Right lobe of liver (tissue), 6 donors: ENCODE results near the gene ICA1. TPM values are rescaled to one million over a fixed set of nuclear protein-coding genes. Genes with fewer than 3 reads are reported as not detected.

ENCODE experiments used
- ATAC-seq, 4 donors: fragments of 200-7000 bp; cut with Tn5 transposase; one replicate each; pipeline ENCODE4 v1.9.1; 2020; ENCODE audit warnings: mild to moderate bottlenecking in 4 of 4, moderate library complexity in 4 of 4
- DNase-seq, 3 donors: peaks; one replicate each; pipeline ENCODE4 v3.0.0-alpha.2; 2020
- H3K27ac ChIP-seq, 3 donors: fragments of 200-600 bp; one replicate each; pipeline ENCODE4 v1.8.0; 2022
- H3K27me3 ChIP-seq, 2 donors: fragments of 200-600 bp; one replicate each; pipeline ENCODE4 v1.8.0; 2022
- H3K36me3 ChIP-seq, 4 donors: fragments of 200-600 bp; sonication (generic) in 1 of 4; one replicate each; pipeline versions ENCODE4 v1.5.1 to v1.8.0; 2017 to 2022; ENCODE audit warnings: control low read depth in 1 of 4
- H3K4me1 ChIP-seq, 4 donors: fragments of 200-600 bp; sonication (generic) in 1 of 4; one replicate each; pipeline versions ENCODE4 v1.5.1 to v1.8.0; 2017 to 2022; ENCODE audit warnings: control low read depth in 1 of 4
- H3K4me3 ChIP-seq, 3 donors: fragments of 200-600 bp; one replicate each; pipeline ENCODE4 v1.8.0; 2022
- H3K9me3 ChIP-seq, 4 donors: fragments of 200-600 bp; sonication (generic) in 1 of 4; one replicate each; pipeline versions ENCODE4 v1.5.1 to v1.8.0; 2017 to 2022; ENCODE audit warnings: control low read depth in 1 of 4
- POLR2A ChIP-seq: fragments of 450-650 bp; IDR thresholded peaks from one replicate; pipeline ENCODE4 v1.6.1; 2017; ENCODE audit warnings: antibody characterized with exemption, mild to moderate bottlenecking
- WGBS: methylation state at CpG from one replicate; pipeline ENCODE4 v1.1.6; 2018; ENCODE audit warnings: low coverage, low lambda C conversion rate; ENCODE audit not compliant: insufficient coverage; ENCODE audit errors: missing lambda C conversion rate; 5-methylcytosine and 5-hydroxymethylcytosine counted together
- intact Hi-C, 2 donors: fragments of 100-400 bp; cut with DNase I; formaldehyde crosslinking; loops; one replicate each; pipeline versions ENCODE4 v1.11.2 to v1.14.1; 2022
- total RNA-seq, 6 experiments: library from RNA; depleted of rRNA in 2 of 6; stranded (reverse); fragments of >200 nt in 2 of 6; fragmentation: NEBNext Ultra II Directional in 3 of 6; extraction: Animal tissue kit (Norgen Biotek cat#: 25700) in 3 of 6; gene quantifications; one replicate each; pipeline versions ENCODE4 v1.1.0 to v1.2.4, GENCODE V29; 2016 to 2023
- TF ChIP-seq, protein P1 (sequence below), 4 donors: fragments of 200-600 bp in 3 of 4; fragments of 450-650 bp in 1 of 4; IDR thresholded peaks; one replicate each; pipeline versions ENCODE4 v1.5.1 to v1.8.0; 2016 to 2022; ENCODE audit warnings: antibody characterized with exemption in 4 of 4, mild to moderate bottlenecking in 2 of 4
- donor health status: DM: no; HTN: yes; CAD: no.
- donor health status: DM: no; HTN: no; CAD: no.
- donor health status: DM: no; HTN: no; CAD: no.
- donor health status: DM: no; HTN: yes; CAD: no.
- donor health status: DM: no; HTN: yes; CAD: no.

Gene ICA1
- total RNA-seq, 6 experiments from 2014 or later = 0.95 to 15.0 (median 7.3) TPM

DNA sequence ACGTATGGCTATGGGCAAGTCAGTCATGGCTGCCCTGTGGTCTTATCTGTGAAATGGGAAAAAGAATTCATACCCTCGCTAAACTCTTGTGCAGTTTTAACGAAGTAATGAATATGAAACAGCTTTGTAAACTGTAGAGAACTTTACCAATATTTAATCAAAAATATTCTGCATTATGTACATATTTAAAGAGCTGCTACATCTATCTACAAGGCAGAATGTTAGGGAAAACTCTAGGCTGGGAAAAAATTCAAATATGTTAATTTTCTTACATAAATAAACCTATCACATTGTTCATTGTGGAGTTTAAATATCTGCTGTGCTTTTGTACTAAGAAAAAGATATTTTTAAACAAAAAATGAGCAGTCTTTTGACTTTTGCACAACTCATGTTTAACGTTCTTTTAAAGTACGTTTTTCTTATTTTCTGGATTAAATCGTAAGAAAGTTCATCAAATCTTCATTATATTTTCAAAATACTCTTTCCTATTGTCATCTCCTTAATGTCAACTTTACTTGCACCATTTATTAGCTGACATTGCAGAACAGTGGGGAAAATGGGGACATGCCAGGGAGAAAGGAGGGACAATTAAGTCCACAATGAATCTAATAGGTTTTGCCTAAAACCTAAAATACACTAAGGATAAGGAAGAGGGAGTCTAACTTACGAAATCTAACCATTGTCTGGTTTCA, 57.5 kb downstream of the ICA1 start:
- H3K4me1 ChIP-seq = peaks cover 0 to 7% (median 3%) of the 10 kb centered on the region in 4 donors
- no peaks in the 10 kb centered on the region for H3K36me3 ChIP-seq
- H3K9me3 ChIP-seq = no peaks in the 10 kb centered on the region
- TF ChIP-seq POLR2A = no peak
- TF ChIP-seq, protein P1, sequence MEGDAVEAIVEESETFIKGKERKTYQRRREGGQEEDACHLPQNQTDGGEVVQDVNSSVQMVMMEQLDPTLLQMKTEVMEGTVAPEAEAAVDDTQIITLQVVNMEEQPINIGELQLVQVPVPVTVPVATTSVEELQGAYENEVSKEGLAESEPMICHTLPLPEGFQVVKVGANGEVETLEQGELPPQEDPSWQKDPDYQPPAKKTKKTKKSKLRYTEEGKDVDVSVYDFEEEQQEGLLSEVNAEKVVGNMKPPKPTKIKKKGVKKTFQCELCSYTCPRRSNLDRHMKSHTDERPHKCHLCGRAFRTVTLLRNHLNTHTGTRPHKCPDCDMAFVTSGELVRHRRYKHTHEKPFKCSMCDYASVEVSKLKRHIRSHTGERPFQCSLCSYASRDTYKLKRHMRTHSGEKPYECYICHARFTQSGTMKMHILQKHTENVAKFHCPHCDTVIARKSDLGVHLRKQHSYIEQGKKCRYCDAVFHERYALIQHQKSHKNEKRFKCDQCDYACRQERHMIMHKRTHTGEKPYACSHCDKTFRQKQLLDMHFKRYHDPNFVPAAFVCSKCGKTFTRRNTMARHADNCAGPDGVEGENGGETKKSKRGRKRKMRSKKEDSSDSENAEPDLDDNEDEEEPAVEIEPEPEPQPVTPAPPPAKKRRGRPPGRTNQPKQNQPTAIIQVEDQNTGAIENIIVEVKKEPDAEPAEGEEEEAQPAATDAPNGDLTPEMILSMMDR (IDR thresholded peaks at IDR 0.05) = no peak
- H3K4me3 ChIP-seq = no peak overlapping the region
- ATAC-seq (no peak), DNase-seq (no peak)
- 90% methylated on average over 7 of the region's 7 CpGs for WGBS
- H3K27ac ChIP-seq = no peak overlapping the region
- intact Hi-C loops = no loop called here
- H3K27me3 ChIP-seq = no peaks in the 10 kb centered on the region

DNA sequence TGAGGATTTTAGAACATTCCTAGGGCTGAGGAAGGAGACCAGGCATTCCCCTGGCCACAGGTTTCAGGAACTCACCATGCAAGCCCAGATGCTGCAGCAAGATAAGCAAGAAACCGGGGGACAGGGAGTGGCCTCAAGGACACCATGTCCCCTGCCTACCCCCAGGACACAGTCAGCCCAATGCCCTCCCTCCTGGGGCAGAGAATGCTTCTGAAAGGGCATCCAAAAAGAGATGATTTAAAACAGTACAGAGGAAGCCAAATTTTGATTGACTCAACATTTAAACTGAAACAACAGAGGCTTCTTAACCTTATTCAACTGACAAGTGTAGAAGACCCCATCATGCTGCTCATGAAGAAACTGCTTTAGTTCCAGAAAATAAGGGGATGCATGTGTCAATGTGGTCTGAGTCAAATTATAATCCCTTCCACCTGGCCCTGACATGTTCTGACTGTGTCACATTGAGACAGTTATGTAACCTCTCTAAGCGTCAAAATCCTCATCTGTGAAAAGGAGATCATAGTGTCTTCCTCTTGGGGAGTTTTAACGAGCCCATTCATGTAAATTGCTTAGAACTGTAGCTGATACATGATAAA, 60.0 kb downstream of the ICA1 start:
- ATAC-seq = no peak
- TF ChIP-seq, protein P1 (IDR thresholded peaks at IDR 0.05) = no peak
- no peak for TF ChIP-seq POLR2A
- intact Hi-C loops = no loop called here
- Histone ChIP-seq H3K4me3 (no peak overlapping the region), H3K9me3 (no peaks in the 10 kb centered on the region), H3K4me1 (no peaks in the 10 kb centered on the region), H3K36me3 (no peaks in the 10 kb centered on the region), H3K27me3 (no peaks in the 10 kb centered on the region), H3K27ac (no peak overlapping the region)
- no peak for DNase-seq
- WGBS = 68% methylated on average over 2 of the region's 3 CpGs

DNA sequence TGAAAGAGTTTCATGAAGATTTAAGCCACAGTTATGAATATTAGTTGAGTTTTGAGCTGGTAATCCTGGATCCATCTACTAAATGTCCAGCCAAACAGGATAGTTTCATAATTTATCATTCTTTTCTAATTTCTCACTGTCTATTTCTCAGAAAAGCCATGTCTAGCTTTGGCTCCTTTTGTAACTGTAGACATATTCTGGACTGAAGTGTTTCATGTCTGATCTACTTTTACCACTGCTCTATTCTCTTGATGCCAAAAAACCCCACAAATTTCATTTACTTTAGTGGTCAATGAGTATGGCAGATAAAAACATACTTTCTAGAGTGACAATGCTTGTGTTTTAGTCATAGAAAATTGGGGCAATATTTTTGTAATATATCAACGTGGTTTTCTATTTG, 61.2 kb downstream of the ICA1 start:
- 100% methylated on average over 1 of the region's 1 CpG for WGBS
- H3K27me3 ChIP-seq = no peaks in the 10 kb centered on the region
- H3K4me1 ChIP-seq = no peaks in the 10 kb centered on the region
- no peak overlapping the region for H3K27ac ChIP-seq
- intact Hi-C loops = no loop called here
- no peaks in the 10 kb centered on the region for H3K9me3 ChIP-seq
- H3K36me3 ChIP-seq = no peaks in the 10 kb centered on the region
- DNase-seq (no peak), ATAC-seq (no peak)
- no peak for TF ChIP-seq POLR2A
- TF ChIP-seq, protein P1 (IDR thresholded peaks at IDR 0.05) = no peak
- H3K4me3 ChIP-seq = no peak overlapping the region

DNA sequence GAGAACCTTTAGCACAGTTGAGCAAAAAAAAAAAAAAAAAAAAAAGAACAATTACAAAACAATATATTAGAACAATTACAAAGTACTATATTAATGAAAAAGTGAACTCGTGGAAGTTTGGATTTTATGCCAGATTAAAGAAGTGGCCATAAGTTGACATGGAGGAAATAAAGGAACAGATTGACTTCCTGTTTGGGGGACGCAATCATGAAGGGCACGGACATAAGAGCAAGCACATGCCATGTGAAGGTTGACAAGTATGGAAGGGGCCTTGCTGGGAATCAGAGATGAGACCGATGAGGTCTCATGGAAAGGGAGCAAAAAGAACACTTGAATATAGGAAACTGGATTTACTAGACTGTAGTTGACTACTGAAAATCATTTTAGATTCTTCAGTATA, 61.7 kb downstream of the ICA1 start:
- Histone ChIP-seq H3K4me3 (no peak overlapping the region), H3K36me3 (no peaks in the 10 kb centered on the region), H3K9me3 (no peaks in the 10 kb centered on the region), H3K4me1 (no peaks in the 10 kb centered on the region), H3K27ac (no peak overlapping the region), H3K27me3 (no peaks in the 10 kb centered on the region)
- DNase-seq (no peak), ATAC-seq (no peak)
- TF ChIP-seq, protein P1 (IDR thresholded peaks at IDR 0.05) = no peak
- no peak for TF ChIP-seq POLR2A
- 71% methylated on average over 4 of the region's 4 CpGs for WGBS
- intact Hi-C loops = no loop called here
